ENCODE data around the gene FNDC5. TPM values are rescaled to one million over a fixed set of nuclear protein-coding genes. Genes with fewer than 3 reads are reported as not detected.

The FNDC5 gene
- polyA plus RNA-seq, 3 donors = 0.59 to 4.2 (median 0.77) TPM

- WGBS, 3 donors = 48 to 54% (median 50%) methylated on average over 7 of the region's 7 CpGs
- no peak overlapping the region for H3K27ac ChIP-seq (ENCODE audit: low read depth, low read length)
These were observed 1.4 kb upstream of the FNDC5 start for GRCh38 chr1:32872192-32872460.

GRCh38 chr1:32871364-32872191, 866 bp upstream of the FNDC5 start:
- no peak overlapping the region for H3K27ac ChIP-seq (ENCODE audit: low read depth, low read length)
- 38 to 54% (median 43%) methylated on average over 13 of the region's 13 CpGs for WGBS, 3 donors

GRCh38 chr1:32869923-32870614, 643 bp downstream of the FNDC5 start:
- 68 to 72% (median 69%) methylated on average over 15 to 16 of the region's 16 CpGs for WGBS, 3 donors
- no peak overlapping the region for H3K27ac ChIP-seq (ENCODE audit: low read depth, low read length)

- no peak overlapping the region for H3K27ac ChIP-seq (ENCODE audit: low read depth, low read length)
- WGBS, 3 donors = 93 to 94% (median 93%) methylated on average over 9 of the region's 9 CpGs
These were observed 1.8 kb downstream of the FNDC5 start for GRCh38 chr1:32868806-32869455.

GRCh38 chr1:32868085-32868484, 2.6 kb downstream of the FNDC5 start:
- WGBS, 3 donors = 92 to 95% (median 95%) methylated on average over 13 of the region's 13 CpGs
- no peak overlapping the region for H3K27ac ChIP-seq (ENCODE audit: low read depth, low read length)

GRCh38 chr1:32867671-32868070, 3.0 kb downstream of the FNDC5 start:
- no peak overlapping the region for H3K27ac ChIP-seq (ENCODE audit: low read depth, low read length)
- WGBS, 3 donors = 92 to 97% (median 94%) methylated on average over 7 of the region's 7 CpGs

GRCh38 chr1:32867151-32867550, 3.6 kb downstream of the FNDC5 start:
- WGBS, 3 donors = 89 to 94% (median 93%) methylated on average over 5 of the region's 5 CpGs

GRCh38 chr1:32865639-32866405, 4.9 kb downstream of the FNDC5 start:
- no peak overlapping the region for H3K27ac ChIP-seq (ENCODE audit: low read depth, low read length)
- 60 to 79% (median 66%) methylated on average over 3 of the region's 3 CpGs for WGBS, 3 donors

More at GRCh38 chr1:32867151-32867550, 3.6 kb downstream of the FNDC5 start:
- no peak overlapping the region for H3K27ac ChIP-seq (ENCODE audit: low read depth, low read length)

GRCh38 chr1:32864375-32865019, 6.2 kb downstream of the FNDC5 start:
- H3K27ac ChIP-seq (ENCODE audit: low read depth, low read length) = no peak overlapping the region
- WGBS, 3 donors = 92 to 97% (median 97%) methylated on average over 8 of the region's 8 CpGs

- WGBS, 3 donors = 96 to 100% (median 98%) methylated on average over 1 of the region's 1 CpG
- no peak overlapping the region for H3K27ac ChIP-seq (ENCODE audit: low read depth, low read length)
These were observed 6.8 kb downstream of the FNDC5 start for GRCh38 chr1:32863881-32864245.

- 89 to 95% (median 91%) methylated on average over 4 of the region's 4 CpGs for WGBS, 3 donors
- H3K27ac ChIP-seq (ENCODE audit: low read depth, low read length) = no peak overlapping the region
These were observed 7.4 kb downstream of the FNDC5 start for GRCh38 chr1:32863218-32863880.

- H3K27ac ChIP-seq (ENCODE audit: low read depth, low read length) = no peak overlapping the region
- WGBS, 3 donors = 70 to 86% (median 74%) methylated on average over 3 of the region's 3 CpGs
These were observed 8.6 kb downstream of the FNDC5 start for GRCh38 chr1:32861904-32862695.

- no peak overlapping the region for H3K27ac ChIP-seq (ENCODE audit: low read depth, low read length)
These were observed 10.1 kb downstream of the FNDC5 start for GRCh38 chr1:32860566-32860965.

- no peak overlapping the region for H3K27ac ChIP-seq (ENCODE audit: low read depth, low read length)
- 81 to 98% (median 96%) methylated on average over 2 of the region's 2 CpGs for WGBS, 3 donors
These were observed 10.8 kb downstream of the FNDC5 start for GRCh38 chr1:32859915-32860314.

GRCh38 chr1:32858791-32859190, 11.9 kb downstream of the FNDC5 start:
- 91 to 93% (median 93%) methylated on average over 7 of the region's 7 CpGs for WGBS, 3 donors
- H3K27ac ChIP-seq (ENCODE audit: low read depth, low read length) = no peak overlapping the region

- H3K27ac ChIP-seq (ENCODE audit: low read depth, low read length) = no peak overlapping the region
- 95 to 97% (median 97%) methylated on average over 2 of the region's 2 CpGs for WGBS, 3 donors
These were observed 12.6 kb downstream of the FNDC5 start for GRCh38 chr1:32858136-32858535.

Data from adipose tissue (tissue), 3 donors.